ENCODE measurements around the gene CLMN.

- TF ChIP-seq EZH2 (IDR thresholded peaks at IDR 0.05): no peak
- no peak for TF ChIP-seq POLR2AphosphoS5 (IDR thresholded peaks at IDR 0.05; ENCODE audit: borderline replicate concordance, low read depth, low read length)
- TF ChIP-seq FOXP2 (optimal IDR thresholded peaks at IDR 0.05; ENCODE audit: control extremely low read depth, extremely low read length, insufficient read depth): no peak
These were observed 105.9 kb downstream of the CLMN start for GRCh38 chr14:95213774-95214173.
